GM12892 (cell line): ENCODE measurements around the gene CD80.
"Not testable (repeated sequence)": the region's sequence is repeated elsewhere in the genome, so short reads cannot be mapped to it uniquely, and the experiment has no call there.

Source experiments
- POLR2A ChIP-seq: IDR thresholded peaks from 2 replicates; pipeline ENCODE4 v1.6.1; 2011; ENCODE audit warnings: low read depth, low read length, control low read depth
- POLR2AphosphoS5 ChIP-seq: IDR thresholded peaks from 2 replicates; pipeline ENCODE4 v1.6.1; 2011; ENCODE audit warnings: low read depth, low read length, control low read depth
- TAF1 ChIP-seq: IDR thresholded peaks from 2 replicates; pipeline ENCODE4 v1.6.1; 2011; ENCODE audit warnings: low read depth, mild to moderate bottlenecking, control low read depth, low read length, borderline replicate concordance

GRCh38 chr3:119563334-119563733 lies 3.9 kb upstream of the CD80 start:
- not testable (repeated sequence) for TF ChIP-seq POLR2A, POLR2AphosphoS5, TAF1
